Esophagus muscularis mucosa (tissue), 4 donors: ENCODE data around the gene FAM9B.

Source experiments
- CTCF ChIP-seq, 3 experiments: fragments of 200-600 bp in 2 of 3; fragments of 450-650 bp in 1 of 3; sonication (generic) in 2 of 3; IDR thresholded peaks; one replicate each; pipeline ENCODE4 v1.5.1; 2017 to 2019; ENCODE audit warnings: antibody characterized with exemption in 3 of 3, mild to moderate bottlenecking in 2 of 3, moderate library complexity in 1 of 3
- EP300 ChIP-seq: sonication (generic); formaldehyde crosslinking; IDR thresholded peaks from one replicate; pipeline ENCODE4 v1.6.1; 2017; ENCODE audit warnings: antibody characterized with exemption
- POLR2A ChIP-seq: fragments of 450-650 bp; IDR thresholded peaks from one replicate; pipeline ENCODE4 v1.6.1; 2017; ENCODE audit warnings: antibody characterized with exemption, moderate library complexity, mild to moderate bottlenecking, low read depth
- POLR2AphosphoS5 ChIP-seq, 2 donors: sonication (generic); formaldehyde crosslinking; IDR thresholded peaks; one replicate each; pipeline ENCODE4 v1.6.1; 2017; ENCODE audit warnings: antibody characterized with exemption in 2 of 2

DNA sequence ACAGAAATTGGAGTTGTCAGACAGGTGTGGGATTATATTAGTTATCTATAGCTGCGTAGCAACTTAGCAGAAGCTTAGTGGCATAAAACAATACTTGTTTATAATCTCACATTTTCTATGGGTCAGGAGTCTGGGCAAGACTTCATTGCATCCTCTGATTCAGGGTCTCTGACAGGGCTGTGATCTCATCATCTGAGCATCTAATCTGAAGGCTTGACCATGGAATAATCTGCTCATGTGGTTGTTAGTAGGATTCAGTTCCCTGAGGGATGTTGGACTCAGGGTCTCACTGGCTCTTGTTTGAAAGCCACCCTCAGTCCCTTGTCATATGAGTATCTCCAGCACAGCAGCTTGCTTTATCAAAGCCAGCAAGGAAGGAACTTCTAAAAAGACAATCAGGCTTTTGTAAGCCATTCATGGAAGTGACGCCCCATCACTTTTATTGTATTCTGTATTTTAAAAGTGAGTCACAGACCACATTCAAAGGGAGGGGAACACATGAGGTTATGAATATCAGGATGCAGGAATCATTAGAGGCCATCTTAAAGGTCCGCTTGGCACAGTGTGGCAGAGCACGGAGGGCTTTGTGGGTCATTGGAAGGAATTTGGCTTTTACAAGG is 37.2 kb upstream of the FAM9B start:
- TF ChIP-seq CTCF (IDR thresholded peaks at IDR 0.05) (no peak), POLR2A (no peak), POLR2AphosphoS5 (IDR thresholded peaks at IDR 0.05) (no peak), EP300 (no peak)
